ENCODE results near the gene RAB3GAP2.
A peak's percentile ranks its signal among the peaks of the same experiment; 100 is the strongest.
"Not testable (repeated sequence)": the region's sequence is repeated elsewhere in the genome, so short reads cannot be mapped to it uniquely, and the experiment has no call there.

The RAB3GAP2 gene, protein sequence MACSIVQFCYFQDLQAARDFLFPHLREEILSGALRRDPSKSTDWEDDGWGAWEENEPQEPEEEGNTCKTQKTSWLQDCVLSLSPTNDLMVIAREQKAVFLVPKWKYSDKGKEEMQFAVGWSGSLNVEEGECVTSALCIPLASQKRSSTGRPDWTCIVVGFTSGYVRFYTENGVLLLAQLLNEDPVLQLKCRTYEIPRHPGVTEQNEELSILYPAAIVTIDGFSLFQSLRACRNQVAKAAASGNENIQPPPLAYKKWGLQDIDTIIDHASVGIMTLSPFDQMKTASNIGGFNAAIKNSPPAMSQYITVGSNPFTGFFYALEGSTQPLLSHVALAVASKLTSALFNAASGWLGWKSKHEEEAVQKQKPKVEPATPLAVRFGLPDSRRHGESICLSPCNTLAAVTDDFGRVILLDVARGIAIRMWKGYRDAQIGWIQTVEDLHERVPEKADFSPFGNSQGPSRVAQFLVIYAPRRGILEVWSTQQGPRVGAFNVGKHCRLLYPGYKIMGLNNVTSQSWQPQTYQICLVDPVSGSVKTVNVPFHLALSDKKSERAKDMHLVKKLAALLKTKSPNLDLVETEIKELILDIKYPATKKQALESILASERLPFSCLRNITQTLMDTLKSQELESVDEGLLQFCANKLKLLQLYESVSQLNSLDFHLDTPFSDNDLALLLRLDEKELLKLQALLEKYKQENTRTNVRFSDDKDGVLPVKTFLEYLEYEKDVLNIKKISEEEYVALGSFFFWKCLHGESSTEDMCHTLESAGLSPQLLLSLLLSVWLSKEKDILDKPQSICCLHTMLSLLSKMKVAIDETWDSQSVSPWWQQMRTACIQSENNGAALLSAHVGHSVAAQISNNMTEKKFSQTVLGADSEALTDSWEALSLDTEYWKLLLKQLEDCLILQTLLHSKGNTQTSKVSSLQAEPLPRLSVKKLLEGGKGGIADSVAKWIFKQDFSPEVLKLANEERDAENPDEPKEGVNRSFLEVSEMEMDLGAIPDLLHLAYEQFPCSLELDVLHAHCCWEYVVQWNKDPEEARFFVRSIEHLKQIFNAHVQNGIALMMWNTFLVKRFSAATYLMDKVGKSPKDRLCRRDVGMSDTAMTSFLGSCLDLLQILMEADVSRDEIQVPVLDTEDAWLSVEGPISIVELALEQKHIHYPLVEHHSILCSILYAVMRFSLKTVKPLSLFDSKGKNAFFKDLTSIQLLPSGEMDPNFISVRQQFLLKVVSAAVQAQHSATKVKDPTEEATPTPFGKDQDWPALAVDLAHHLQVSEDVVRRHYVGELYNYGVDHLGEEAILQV (N-terminal part only)

DNA sequence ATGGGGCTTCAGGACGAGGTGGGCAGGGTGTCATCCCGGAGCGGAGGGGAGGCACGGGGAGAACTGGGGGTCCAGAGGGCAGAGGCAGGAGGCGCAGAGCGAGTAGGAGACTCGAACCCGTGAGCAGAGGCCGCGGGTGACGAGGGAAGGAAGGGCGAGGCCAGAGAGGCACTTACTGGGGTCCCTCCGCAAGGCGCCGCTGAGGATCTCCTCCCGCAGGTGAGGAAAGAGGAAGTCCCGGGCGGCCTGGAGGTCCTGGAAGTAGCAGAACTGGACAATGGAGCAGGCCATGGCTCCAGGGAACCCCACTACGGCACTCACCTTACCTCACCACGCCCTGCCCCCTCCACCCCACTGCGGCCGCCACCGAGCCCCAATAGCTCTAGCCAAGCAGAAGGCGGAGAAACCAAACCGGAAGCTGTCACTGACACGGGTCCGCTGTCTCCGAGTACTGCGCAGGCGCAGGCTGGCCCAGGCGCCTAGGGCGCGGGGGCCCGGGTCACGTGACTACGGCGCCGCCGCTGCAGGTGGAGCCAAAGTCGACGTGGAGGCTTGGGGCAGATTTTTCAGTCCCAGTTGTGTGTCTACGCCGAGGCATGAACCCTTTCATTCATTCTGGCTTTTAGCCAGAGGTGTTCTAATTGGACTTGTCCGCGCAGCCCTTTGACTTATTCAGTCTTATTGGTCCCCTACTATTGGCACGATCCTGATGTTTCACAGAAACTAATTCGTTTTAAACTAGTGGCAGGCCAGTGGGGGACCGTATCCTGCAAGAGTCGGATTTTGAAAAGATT, at the start of gene RAB3GAP2:
Gene RAB3GAP2, minus strand, starts transcription at position 407 of the 794 bp plus-strand sequence. Its CDS starts 116 bp downstream, at position 291.
- DNase-seq: peak; percentile 98

DNA sequence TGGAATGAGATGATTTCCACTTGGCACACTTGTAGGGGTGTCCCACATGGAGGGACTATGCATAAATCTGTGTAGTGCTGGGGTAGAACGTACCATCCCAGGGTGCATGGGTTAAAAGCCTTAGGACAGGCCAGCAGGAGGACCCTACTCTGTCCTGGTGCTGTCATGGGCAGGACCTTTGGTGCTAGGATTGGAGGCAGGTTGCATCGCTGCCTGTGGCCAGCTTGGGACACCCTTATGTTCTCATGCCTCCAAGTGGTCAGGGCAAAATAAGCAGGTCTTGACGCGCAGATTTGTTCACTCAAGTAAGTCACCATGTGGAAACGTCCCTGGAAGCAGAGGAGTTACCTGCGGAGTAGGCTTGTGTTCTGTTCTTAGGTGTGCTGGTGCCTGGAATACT, 49.5 kb upstream of the RAB3GAP2 start:
- DNase-seq: no peak

DNA sequence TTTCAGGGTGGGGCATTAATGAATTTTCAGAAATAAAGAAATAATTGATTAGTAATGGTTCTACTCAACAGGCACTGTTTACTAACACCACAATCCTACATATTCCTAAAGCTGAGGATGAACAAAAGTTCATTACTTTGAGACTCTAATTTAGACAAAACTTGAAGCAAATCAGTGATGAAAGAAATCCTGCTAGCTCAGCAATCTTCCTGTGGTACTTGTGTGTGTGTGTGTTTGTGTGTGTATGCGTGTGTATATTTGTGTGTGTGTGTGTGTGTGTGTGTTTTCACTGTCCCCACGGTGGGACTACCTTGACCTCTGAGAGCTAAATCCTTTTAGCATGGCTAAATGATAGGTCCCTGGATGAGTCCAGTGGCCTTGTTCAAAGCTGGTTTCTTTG, 48.5 kb upstream of the RAB3GAP2 start:
- DNase-seq: no peak

DNA sequence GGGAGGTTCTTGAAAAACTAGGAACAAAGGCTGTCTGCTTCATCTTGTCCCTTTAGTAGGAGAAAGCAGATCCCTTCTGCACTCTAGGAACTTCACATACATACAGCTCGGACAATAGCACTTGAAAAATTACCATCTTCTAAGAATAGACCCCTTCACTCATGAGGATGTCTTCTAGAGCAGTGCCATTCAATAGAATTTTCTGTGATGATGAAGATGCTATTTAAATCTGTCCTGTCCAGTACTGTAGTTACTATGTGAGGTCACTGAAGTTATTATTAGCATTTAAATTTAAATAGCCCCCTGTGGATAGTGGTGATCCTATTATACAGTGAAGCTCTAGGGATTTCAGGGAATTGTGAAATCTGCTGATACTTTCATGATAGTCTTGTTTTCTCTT, 46.4 kb upstream of the RAB3GAP2 start:
- DNase-seq: no peak

GRCh38 chr1:220317161-220317560, 44.9 kb upstream of the RAB3GAP2 start:
- no peak for DNase-seq

DNA sequence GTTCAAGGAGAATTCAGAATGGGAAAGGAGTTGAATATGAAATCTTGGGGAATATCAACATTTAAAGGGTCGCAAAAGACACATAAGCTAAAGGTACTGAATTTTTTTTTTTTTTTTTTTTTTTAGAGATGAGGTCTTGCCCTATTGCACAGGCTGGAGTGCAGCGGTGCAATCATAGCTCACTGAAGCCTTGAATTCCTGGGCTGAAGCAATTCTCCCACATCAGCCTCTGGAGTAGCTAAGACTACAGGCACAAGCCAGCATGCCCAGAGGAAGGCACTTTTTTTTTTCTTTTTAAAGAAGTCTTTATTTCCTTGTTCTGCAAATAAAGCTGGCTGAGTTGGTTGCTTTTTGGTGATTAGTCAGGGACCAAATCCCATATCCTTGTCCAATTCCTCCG, 44.1 kb upstream of the RAB3GAP2 start:
- DNase-seq: no peak

DNA sequence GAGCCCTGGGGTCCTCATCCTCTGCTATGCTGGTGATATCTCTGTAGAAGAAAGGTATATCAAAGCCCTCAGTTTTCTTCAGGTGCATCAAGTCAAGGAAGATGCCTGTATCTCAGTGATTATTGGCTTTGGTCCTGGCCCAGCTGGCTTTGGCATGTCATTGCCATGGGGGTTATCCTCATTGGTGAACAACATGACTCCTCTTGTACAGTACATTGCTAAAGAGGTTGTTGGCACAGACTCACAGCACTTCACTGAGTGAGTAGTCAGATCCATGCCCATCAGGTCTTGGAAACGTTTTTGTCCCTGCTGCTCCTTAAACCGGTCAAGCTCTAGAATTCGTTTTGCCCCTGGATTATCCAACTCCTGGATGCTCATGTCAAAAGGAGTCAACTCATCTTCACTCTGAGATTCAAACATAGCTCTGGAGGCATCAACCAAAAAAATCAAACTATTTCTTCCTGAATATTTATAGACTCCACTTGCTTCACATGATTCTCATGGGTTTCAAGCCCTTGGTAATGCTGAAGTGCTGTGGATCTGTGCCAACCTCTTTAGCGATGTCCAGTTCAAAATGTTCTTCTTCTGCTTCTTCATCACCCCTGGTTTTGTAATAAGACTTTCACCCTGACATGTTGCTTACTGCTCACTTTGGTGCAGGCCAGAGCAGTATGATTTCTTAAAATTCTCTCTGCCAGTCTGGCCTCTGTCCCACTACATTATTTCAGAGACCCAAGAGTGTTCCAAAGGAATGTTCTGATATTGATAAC, 43.0 kb upstream of the RAB3GAP2 start:
- no peak for DNase-seq

GRCh38 chr1:220313576-220313975, 41.3 kb upstream of the RAB3GAP2 start:
- DNase-seq: no peak

- DNase-seq: not testable (repeated sequence)
Measured at GRCh38 chr1:220310147-220310546, 37.9 kb upstream of the RAB3GAP2 start.

- no peak for DNase-seq
Measured at GRCh38 chr1:220307607-220308006, 35.4 kb upstream of the RAB3GAP2 start.

DNA sequence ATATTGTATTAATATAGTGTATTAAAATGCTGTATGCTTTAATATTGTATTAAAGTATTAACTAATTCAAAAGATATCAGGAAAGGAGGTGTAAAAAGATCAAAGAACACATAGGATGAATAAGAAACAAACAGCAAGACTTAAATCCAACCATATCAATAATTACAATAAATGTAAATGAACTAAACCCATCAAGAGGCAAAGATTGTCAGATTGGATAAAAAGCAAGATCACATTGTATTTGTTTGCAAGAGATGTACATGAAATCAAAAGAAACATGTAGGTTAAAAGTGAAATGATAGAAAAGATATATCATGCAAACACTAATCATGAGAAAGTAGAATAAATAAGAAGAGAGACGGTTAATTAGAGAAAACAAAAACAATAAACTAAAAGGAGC, 34.1 kb upstream of the RAB3GAP2 start:
- DNase-seq: no peak

DNA sequence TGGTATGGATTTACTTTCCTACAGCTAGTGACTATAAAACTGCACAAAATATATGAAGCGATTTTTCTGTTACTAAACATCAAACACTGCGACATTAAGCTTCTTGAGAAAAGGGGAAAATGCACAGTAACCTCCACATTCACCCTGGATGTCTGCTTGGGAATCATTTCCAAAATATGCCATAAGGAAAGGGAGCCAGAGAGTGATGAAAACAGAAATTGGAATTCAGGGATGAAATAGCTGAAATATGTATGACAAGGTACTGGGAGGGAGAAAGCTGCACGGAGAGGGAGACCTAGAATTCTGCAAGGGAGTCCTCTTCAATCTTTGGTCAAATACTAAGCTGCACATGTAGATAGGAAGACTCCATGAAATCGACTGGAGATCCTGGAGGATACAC, 31.6 kb upstream of the RAB3GAP2 start:
- DNase-seq: no peak

DNA sequence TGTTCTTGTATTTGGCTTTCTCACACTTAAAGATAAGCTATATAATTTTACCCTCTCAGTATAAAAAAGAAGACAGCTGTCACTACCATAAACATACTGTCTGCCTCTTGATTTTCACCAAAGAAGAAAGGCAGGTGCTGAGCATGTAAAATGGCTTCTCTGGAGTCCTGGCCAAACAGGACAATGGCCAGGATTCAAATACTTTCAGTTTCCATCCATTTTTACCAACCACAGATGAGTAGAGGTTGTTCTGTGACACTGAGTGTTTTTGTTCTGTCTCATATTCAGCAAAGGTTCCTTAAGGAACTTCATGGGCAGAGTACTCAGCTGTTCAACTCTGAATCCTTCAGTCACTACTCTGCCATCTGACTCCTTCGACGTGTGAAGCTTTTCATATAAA, 29.4 kb upstream of the RAB3GAP2 start:
- no peak for DNase-seq

- no peak for DNase-seq
Measured at GRCh38 chr1:220300442-220301121, 28.3 kb upstream of the RAB3GAP2 start.

DNA sequence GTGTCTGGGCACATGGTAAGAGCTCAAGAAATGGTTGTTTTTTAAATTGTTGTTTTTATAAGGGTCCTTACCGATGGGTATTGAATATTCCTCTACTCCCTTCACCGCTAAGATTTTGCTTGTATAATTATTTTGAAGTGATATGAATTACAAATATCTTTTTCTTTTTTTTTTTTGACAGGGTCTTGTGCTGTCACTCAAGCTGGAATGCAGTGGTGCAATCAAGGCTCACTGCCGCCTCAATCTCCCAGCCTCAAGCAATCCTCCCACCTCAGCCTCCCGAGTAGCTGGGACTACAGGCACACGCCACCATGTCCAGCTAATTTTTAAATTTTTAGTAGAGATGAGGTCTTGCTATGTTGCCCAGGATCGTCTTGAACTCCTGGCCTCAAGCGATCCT, 27.1 kb upstream of the RAB3GAP2 start:
- DNase-seq: no peak

GRCh38 chr1:220298470-220299205, 26.4 kb upstream of the RAB3GAP2 start:
- no peak for DNase-seq

GRCh38 chr1:220296981-220297380, 24.7 kb upstream of the RAB3GAP2 start:
- DNase-seq: no peak

- DNase-seq: no peak
Measured at GRCh38 chr1:220294846-220295301, 22.6 kb upstream of the RAB3GAP2 start.

- DNase-seq: no peak
Measured at GRCh38 chr1:220291580-220291979, 19.3 kb upstream of the RAB3GAP2 start.
